Transverse colon (tissue), 4 donors: ENCODE measurements around the gene MLC1. TPM values are rescaled to one million over a fixed set of nuclear protein-coding genes. Genes with fewer than 3 reads are reported as not detected.

Source experiments
- DNase-seq: peaks from one replicate; pipeline ENCODE4 v3.0.0-alpha.2; 2019
- H3K27ac ChIP-seq, 4 donors: fragments of 200-600 bp; sonication (generic); 2 replicates each; pipeline ENCODE4 v1.5.1; 2016 to 2018; ENCODE audit warnings: inconsistent platforms in 4 of 4
- H3K27me3 ChIP-seq: fragments of 200-600 bp; sonication (generic); 2 replicates; pipeline ENCODE4 v1.5.1; 2017; ENCODE audit warnings: inconsistent platforms
- H3K36me3 ChIP-seq, 4 donors: fragments of 200-600 bp; sonication (generic); 2 replicates each; pipeline ENCODE4 v1.5.1; 2017 to 2019; ENCODE audit warnings: inconsistent platforms in 4 of 4
- H3K4me1 ChIP-seq, 4 donors: fragments of 200-600 bp; sonication (generic); 2 replicates each; pipeline ENCODE4 v1.5.1; 2017 to 2020; ENCODE audit warnings: inconsistent platforms in 4 of 4
- H3K4me3 ChIP-seq, 4 donors: fragments of 200-600 bp; sonication (generic); 1 replicate in 1 of 4; 2 replicates in 3 of 4; pipeline versions ENCODE4 v1.5.1 to v1.6.1; 2017 to 2019; ENCODE audit warnings: inconsistent platforms in 4 of 4
- H3K9me3 ChIP-seq, 2 donors: fragments of 200-600 bp; sonication (generic); 2 replicates each; pipeline ENCODE4 v1.5.1; 2017 to 2019; ENCODE audit warnings: inconsistent platforms in 2 of 2
- CTCF ChIP-seq, 5 experiments: fragments of 200-600 bp in 3 of 5; fragments of 450-650 bp in 2 of 5; sonication (generic) in 3 of 5; IDR thresholded peaks; 1 replicate in 2 of 5; 2 replicates in 3 of 5; pipeline ENCODE4 v1.5.1; 2016 to 2017; ENCODE audit warnings: antibody characterized with exemption in 5 of 5, inconsistent platforms in 3 of 5, mild to moderate bottlenecking in 2 of 5, moderate library complexity in 1 of 5
- EP300 ChIP-seq: sonication (generic); formaldehyde crosslinking; IDR thresholded peaks from one replicate; pipeline ENCODE4 v1.6.1; 2017; ENCODE audit warnings: antibody characterized with exemption, low read depth
- POLR2A ChIP-seq: fragments of 450-650 bp; IDR thresholded peaks from one replicate; pipeline ENCODE4 v1.6.1; 2016; ENCODE audit warnings: antibody characterized with exemption, mild to moderate bottlenecking, moderate library complexity
- POLR2AphosphoS5 ChIP-seq, 3 donors: sonication (generic); formaldehyde crosslinking; IDR thresholded peaks; one replicate each; pipeline ENCODE4 v1.6.1; 2016; ENCODE audit warnings: antibody characterized with exemption in 3 of 3
- WGBS, 2 donors: methylation state at CpG; one replicate each; pipeline ENCODE4 v1.1.5; 2018; ENCODE audit warnings: low coverage in 1 of 2; 5-methylcytosine and 5-hydroxymethylcytosine counted together
- in situ Hi-C, 4 donors: fragments of 200-750 bp; cut with MboI; loops; one replicate each; pipeline versions ENCODE4 v1.15.0 to v1.15.1; 2017; ENCODE audit warnings: low sequenced_read_pairs in 3 of 4, low pct_ligation_motif_present in 1 of 4, low pct_unique_long_range_greater_than_20kb in 1 of 4
- intact Hi-C: fragments of 100-400 bp; cut with DNase I; formaldehyde crosslinking; loops from one replicate; pipeline ENCODE4 v1.15.1; 2023; ENCODE audit warnings: low total_unique reads
- total RNA-seq, 4 donors: library from RNA; depleted of rRNA; stranded (reverse); fragments of >200 nt; gene quantifications; one replicate each; pipeline ENCODE4 v1.1.0, GENCODE V29; 2016

MLC1 gene
- total RNA-seq, 4 donors from 2014 or later, result not detected

- TF ChIP-seq POLR2A (no peak), EP300 (no peak), POLR2AphosphoS5 (IDR thresholded peaks at IDR 0.05) (no peak), CTCF (IDR thresholded peaks at IDR 0.05) (no peak)
- no peak for DNase-seq
- Histone ChIP-seq H3K36me3 (no peaks in the 10 kb centered on the region), H3K9me3 (no peaks in the 10 kb centered on the region), H3K27me3 (peaks cover 43% of the 10 kb centered on the region), H3K27ac (no peak overlapping the region), H3K4me3 (no peak overlapping the region), H3K4me1 (peaks cover 0 to 8% (median 1%) of the 10 kb centered on the region in 4 donors)
- in situ Hi-C loops, result no loop called here
- WGBS, 2 donors, result 60 to 73% methylated on average over 1 to 27 of the region's 27 CpGs
- intact Hi-C loops, result no loop called here
Measured at GRCh38 chr22:50061141-50061823, 23.9 kb downstream of the MLC1 start.

- intact Hi-C loops, result no loop called here
Measured at GRCh38 chr22:50060441-50061140, 24.6 kb downstream of the MLC1 start.

GRCh38 chr22:50059881-50060262, 25.4 kb downstream of the MLC1 start:
- peaks cover 0 to 8% (median 1%) of the 10 kb centered on the region in 4 donors for H3K4me1 ChIP-seq
- intact Hi-C loops (no loop called here), in situ Hi-C loops (no loop called here)
- no peak overlapping the region for H3K4me3 ChIP-seq
- peaks cover 43% of the 10 kb centered on the region for H3K27me3 ChIP-seq
- WGBS, 2 donors, result 60 to 77% methylated on average over 1 to 7 of the region's 7 CpGs
- no peak overlapping the region for H3K27ac ChIP-seq
- TF ChIP-seq CTCF (IDR thresholded peaks at IDR 0.05), result no peak
- TF ChIP-seq EP300, result no peak
- no peaks in the 10 kb centered on the region for H3K9me3 ChIP-seq
- no peaks in the 10 kb centered on the region for H3K36me3 ChIP-seq
- no peak for DNase-seq

More at GRCh38 chr22:50060441-50061140, 24.6 kb downstream of the MLC1 start:
- WGBS, 2 donors, result 68% methylated on average over 18 of the region's 28 CpGs; no CpG with 5 or more reads in 1 of the 2 donors
- TF ChIP-seq POLR2A (no peak), EP300 (no peak), POLR2AphosphoS5 (IDR thresholded peaks at IDR 0.05) (no peak), CTCF (IDR thresholded peaks at IDR 0.05) (no peak)
- H3K4me1 ChIP-seq, result peaks cover 0 to 8% (median 1%) of the 10 kb centered on the region in 4 donors
- no peak overlapping the region for H3K27ac ChIP-seq
- H3K9me3 ChIP-seq, result no peaks in the 10 kb centered on the region
- in situ Hi-C loops, result no loop called here
- DNase-seq, result no peak
- H3K4me3 ChIP-seq, result no peak overlapping the region
- peaks cover 43% of the 10 kb centered on the region for H3K27me3 ChIP-seq
- no peaks in the 10 kb centered on the region for H3K36me3 ChIP-seq

- no peak for DNase-seq
- Histone ChIP-seq H3K4me1 (peaks cover 0 to 8% (median 1%) of the 10 kb centered on the region in 4 donors), H3K36me3 (no peaks in the 10 kb centered on the region), H3K27ac (no peak overlapping the region), H3K27me3 (peaks cover 48% of the 10 kb centered on the region), H3K9me3 (no peaks in the 10 kb centered on the region), H3K4me3 (no peak overlapping the region)
- TF ChIP-seq POLR2AphosphoS5 (IDR thresholded peaks at IDR 0.05) (no peak), CTCF (IDR thresholded peaks at IDR 0.05) (no peak), EP300 (no peak), POLR2A (no peak)
- intact Hi-C loops, result no loop called here
- in situ Hi-C loops, result no loop called here
- WGBS, 2 donors, result 13 to 37% methylated on average over 8 to 31 of the region's 31 CpGs
Measured at GRCh38 chr22:50058906-50059880, 26.0 kb downstream of the MLC1 start.
